T-helper 2 cell treated with Interferon-gamma antibody and Interleukin-4, amounts not matched to agents 100 ng/mL and 5 ng/mL, for 36 hours (primary cell): Measurements from ENCODE around the gene SSR2. TPM values are rescaled to one million over a fixed set of nuclear protein-coding genes. Genes with fewer than 3 reads are reported as not detected.
"Not testable (repeated sequence)": the region's sequence is repeated elsewhere in the genome, so short reads cannot be mapped to it uniquely, and the experiment has no call there.

Experiments
- intact Hi-C: fragments of 100-400 bp; cut with micrococcal nuclease; formaldehyde crosslinking; loops from one replicate; pipeline ENCODE4 v1.15.1; 2023
- total RNA-seq: library from RNA; stranded (reverse); gene quantifications from 2 replicates; pipeline ENCODE4 v1.2.3, GENCODE V29; 2022

The SSR2 gene
- total RNA-seq, 1 donor from 2014 or later, result 268 TPM

DNA sequence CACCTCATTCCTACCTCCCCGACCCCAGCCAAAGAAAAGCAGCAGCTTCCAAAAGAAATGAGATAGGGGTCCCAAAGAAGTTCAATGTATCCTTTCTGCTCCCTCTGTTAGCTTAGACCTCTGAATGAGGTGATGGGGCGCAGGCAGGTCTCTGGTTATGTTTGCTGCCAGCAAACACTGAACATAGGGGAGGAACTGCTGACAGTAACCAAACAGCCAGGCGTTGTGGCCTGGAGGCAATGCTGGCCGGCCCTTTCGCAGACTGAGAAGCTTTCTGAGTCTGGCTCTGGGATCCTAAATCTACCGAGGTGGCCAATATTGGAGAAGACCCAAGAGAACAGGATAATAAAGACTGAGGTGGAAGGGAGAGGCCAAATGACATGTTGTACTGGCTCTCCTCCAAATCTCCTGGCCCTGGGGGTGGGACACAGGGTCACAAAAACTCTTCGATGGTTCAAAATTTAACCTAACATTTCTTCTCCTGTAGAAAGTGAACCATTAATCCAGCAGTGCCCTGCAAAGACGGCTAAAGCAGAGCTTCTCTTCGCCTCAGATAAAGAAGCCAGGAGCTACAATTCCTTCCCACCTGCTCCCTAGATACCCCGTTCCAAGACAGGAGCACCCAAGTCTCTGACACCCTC, 19.6 kb downstream of the SSR2 start:
- intact Hi-C loops, result no loop called here

DNA sequence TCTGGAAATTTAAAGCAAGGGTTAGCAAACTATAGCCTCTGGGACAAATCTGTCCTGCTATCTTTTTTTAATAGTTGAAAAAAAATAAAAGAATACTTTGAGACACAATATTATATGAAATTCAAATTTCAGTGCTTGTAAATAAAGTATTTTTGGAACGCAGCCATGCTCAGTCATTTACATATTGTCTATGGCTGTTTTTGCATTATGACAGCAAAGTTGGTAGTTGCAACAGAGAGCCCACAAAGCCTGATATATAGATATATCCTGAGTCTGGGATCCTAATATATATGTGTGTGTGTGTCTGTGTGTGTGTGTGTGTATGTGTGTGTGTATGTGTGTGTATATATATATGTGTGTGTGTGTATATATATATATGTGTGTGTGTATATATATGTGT, 20.8 kb downstream of the SSR2 start:
- intact Hi-C loops, result no loop called here

DNA sequence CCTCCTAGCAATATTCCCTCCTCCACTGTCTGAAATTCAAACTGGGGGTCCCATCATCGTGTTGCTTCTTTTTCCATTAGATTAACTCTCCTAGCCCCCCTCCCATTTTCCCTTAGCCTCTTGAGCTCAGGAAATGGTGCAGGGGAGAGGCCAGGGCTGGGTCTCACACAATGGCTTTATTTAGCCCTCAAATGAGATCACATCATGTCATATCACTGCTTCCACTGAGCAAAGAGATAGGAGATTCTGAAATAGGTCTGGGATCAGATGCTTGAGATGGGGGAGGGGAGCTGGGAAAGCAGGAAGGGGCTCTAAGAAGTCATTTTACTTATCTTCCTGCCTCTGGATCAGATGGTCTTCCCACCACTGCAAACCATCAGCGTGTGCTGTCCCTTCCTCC, 24.6 kb downstream of the SSR2 start:
- intact Hi-C loops, result no loop called here

DNA sequence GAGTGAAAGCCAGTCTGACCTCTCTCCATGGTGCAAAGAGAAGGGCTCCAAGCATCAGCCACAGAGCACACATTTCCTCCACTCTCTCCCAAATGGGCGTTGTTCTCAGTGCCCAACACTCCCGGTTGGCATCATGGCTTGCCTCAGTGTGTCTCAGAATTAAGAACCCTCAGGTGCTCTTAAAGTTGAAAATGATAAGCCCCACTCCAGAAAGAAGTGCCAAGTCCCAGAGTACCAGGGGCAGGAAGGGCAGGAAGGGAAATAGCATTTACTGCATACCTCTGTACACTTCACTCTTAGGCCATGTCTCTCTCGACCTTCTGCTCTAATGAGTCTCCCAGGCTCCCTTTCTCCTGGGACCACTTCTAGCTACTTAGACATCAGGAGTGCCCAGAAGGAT, 27.2 kb downstream of the SSR2 start:
- intact Hi-C loops, result no loop called here

DNA sequence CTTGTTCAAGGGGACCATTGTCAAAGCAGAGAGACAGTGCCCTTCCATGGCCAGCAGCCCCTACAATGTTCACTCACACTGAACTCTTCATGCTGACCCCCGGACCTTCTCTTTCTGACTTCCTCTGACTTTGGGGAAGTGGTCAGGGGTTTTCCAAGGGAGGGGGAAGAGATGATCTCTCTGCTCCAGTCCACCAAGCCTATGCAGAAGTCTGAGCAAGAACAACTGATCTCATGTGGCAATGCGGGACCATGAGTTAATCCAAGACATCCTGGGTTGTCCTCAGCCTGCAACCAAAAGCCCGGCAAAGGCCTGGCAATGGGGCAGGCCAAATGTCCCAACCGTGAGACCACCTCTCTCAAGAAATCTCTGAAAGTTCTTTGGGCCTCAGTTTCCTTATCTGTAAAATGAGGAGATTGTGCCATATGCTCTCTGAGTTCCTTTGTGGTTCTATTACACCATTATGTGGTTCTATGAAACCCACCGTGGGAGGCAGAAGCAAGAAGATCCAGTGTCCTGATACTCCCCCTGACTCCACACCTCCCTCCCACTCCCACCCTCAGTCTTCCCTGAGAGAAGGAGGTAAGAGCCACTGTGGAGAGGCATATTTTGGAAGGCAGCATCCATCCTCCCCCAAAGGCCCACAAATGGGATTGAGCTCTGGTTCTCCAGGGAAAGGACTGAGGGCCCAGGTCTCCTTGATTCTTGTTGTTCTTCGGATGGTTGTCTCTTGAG, 30.6 kb downstream of the SSR2 start:
- intact Hi-C loops, result no loop called here

DNA sequence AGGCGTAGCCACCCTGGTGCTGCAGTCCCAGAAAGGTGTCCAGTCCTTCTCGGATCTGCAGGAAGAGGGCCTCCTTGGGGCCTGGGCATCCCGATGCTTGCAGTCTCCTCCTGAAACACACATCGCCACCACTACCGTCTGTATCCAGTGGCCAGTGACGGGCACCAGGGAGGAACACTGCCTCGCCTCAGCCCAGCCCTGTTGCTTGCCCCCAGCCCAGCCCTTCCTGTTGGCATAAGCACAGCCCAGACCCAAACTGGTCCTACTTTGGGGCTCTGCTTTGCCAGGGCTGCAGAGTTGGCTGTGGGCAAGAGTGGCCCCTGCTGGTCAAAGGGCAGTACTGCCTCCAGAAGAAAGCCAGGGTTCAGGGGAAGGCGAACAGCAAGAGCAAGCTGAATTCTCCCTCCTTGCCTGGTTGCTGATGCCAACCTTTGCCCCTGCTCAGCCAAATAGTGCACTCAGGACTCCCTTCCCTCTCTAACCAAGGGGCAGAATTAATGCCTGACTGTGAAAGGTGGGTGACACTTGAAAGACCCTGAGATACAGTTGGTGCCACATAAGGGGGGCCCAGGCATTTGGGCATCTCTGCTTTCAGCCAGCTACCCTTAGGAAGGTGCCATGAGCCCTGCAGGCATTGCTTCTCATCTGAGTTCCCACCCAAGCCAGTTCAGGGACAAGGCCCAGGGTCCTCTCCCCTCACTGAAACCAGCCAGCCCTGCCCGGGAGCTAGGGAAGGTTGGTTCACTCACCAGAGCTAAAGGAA, 31.3 kb downstream of the SSR2 start:
- intact Hi-C loops, result loop anchor here (1.0 kb wide), 2 partner anchors 51 to 55 kb away; partner anchors contain the start of gene KHDC4

DNA sequence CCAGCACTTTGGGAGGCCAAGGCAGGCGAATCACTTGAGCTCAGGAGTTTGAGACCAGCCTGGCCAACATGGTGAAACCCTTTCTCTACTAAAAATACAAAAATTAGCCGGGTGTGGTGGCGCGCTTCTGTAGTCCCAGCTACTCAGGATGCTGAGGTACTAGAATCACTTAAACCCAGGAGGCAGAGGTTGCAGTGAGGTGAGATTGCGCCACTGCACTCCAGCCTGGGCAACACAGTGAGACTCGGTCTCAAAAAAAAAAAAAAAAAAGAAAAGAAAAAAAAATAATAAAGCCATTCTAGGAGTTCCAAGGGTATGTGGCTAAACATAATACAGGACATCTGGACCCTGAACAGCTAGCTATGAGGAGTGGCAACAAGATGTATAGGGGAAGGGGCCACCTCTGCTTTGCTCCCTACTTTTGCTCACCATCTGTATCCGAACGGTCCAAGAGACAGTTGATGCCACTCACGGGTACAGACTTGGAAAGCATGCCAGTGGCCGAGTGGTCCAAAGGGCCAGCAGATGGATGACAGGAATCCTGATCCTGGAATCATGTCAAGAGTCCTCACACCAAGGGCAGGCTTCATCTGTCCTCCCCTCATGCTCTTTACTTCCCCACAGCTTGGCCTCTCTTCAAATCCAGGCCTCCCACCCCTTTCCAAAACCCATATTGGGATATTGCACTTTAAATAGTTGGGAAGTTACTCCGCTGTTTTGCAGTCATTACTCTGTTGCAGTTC, 35.7 kb downstream of the SSR2 start:
- intact Hi-C loops, result not testable (repeated sequence)

DNA sequence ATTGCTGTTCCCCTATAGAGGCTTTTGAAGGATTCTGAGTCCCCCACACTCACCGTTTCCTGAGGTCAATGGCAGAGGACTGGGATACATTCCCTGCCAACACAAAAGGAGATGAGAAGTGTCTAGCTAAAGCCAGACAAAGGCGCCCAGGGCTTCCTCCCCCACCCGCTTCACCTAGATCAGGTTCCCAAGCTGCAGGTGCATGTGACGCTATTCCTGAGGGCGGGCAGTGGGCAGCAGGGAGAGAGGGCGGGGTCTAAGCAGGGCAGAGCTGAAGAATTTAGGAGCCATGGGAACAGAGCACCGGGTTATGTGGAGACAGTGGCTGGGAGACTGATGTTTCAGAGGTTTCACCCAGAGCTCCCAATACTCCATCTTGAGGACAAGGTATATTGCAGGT, 36.4 kb downstream of the SSR2 start:
- intact Hi-C loops, result no loop called here

DNA sequence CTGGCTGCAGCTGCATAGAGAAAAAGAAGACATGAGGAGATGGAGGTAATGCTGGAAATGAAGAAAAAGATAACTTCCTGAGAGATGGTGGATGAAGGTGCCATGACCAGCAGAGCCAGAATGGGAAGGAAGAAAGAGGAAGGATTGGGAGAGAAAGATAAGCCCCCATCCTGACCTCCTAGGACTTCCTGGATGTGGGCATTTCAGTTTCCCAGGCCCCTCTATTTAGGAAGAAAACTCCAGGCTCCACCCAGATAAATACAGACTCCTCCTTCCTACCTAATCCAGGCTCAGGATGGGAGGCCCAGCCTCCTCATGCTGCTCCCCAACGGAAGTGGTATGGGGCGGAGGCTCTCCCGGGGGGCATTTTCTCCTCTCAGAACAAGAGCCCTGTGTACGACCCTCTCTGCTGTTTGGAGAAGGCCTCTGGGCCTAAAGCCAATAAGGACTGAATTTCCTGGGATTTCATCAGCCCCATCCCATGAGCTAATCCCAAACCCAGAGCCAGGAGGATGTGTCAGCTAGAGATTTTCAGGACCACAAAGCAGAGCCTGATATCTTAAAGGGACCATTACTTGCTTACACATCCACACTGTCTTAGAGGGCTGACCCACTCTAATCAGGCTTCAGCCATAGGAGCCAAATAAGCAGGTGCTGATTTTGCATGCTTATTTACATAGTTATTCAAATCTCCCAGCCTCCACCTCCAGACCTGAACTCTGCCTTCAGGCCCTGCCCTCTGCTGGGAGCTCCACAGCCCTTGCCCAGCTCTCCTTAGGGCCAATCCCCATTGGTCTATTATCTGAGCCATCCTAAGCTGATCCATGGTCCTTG, 37.3 kb downstream of the SSR2 start:
- intact Hi-C loops, result no loop called here

DNA sequence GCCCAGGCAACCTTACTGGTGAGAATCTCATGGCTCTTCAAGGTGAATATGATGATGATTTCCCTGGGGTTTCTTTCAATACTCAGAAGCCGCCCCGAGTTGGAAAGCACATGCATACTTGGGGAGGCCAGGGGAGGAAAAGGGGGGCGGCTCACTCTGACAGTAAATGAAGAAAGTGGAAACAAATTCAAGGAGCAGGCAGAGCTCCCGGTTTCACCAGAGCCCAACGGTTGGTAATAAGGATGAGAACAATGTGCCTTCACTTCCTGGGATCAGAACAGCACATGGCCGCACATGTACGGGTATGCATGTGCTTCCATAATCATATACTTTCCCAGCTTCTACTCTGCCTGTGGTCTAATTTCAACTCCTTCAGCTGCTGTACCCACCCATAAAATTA, 38.6 kb downstream of the SSR2 start:
- intact Hi-C loops, result no loop called here

DNA sequence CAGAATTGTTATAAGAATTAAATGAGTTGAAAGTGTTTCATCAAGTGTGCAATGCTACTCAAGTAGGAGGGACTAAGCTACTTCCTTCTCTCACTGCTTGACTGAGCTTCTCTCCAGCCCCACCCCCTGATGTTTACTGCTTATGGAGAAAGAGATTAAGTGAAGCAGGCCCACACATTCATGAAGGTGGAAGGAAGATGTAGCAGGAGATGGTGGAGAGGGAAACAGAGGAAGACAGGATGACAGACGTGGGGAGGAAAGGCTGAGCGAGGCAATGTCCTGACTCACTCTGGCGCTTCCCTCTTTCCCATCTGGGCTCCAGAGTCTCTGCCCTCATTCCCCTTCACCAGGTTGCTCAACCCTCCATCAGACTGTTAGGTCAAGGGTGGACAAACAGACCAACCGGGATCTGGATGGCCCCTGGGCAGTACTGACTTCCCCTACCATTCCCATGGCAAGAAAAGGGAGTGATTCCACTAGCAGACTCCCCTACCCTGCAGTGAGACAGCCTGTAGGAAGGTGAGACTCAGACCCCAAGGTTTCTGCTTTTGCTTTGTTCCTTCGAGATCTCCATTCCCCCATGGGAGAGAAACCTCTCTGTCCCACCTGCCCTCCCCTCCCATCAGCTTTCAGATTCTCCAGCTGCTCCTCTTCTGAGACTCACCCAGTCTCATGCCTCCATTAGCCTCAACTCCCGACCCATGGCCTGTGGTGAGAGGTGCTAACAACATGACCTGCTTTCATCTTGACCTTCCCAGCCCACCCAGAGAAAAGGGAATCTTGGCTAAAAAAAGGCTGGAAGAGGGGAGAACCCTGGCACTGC, 39.3 kb downstream of the SSR2 start:
- intact Hi-C loops, result no loop called here

DNA sequence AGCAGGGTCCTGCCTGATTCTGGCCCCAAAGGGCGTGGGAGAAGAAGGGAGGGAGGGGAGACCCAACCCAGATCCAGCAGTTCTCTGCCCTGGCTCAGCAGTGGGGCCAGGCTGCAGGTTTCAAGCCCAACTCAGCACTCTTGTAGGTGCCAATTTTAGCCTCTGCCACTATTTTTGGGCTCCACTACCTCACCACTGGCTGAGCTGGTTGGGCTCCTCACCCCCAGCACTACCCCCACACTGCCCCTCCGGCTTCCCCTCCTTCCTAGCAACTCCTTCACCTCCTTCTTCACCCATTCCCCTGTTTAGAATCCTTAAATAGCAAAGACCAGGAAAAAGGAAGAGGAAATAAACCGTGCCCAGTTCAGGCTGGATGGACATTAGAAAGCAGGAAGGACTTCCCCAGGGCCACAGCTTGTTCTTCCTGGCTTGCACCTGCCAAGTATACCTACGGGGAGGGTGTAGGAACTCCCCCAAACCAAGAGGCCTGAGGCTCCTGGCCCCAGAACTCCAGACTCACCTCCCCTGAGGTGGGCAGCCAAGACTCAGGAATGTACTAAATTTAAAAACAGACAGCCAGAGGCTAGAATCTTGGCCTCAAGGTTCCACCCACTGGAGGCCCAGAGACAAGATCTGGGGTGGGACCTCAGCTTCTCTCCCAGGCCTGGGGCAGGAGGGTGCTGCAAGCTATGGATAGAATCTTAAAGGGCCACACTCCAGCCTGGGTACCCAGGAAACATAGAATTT, 41.0 kb downstream of the SSR2 start:
- intact Hi-C loops, result loop anchor here (5.0 to 10.0 kb wide), 2 partner anchors 73 to 655 kb away; partner anchors contain the start of genes LAMTOR2, RUSC1 and UBQLN4

DNA sequence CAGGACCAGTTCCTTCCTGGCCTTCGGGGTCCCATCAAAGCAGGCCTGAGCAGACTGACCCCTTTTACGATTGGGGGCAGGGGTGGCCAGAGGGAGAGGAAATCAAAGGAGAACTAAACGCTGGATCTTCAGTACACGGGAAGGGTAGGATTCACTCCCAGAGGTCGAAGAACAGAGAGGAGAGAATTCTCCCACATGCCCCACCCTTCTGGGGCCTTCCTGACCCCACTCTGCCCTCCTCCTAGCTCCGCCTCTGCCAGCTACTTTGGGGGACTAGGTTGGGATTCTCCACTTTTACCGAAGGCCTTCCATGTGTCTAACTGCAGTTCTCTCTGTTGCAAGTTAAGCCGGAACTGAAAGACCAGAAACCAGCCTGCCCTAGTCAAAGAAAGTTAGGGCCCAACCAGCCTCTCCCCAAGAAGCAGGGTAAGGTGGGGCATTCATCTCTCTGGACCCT, 41.8 kb downstream of the SSR2 start:
- intact Hi-C loops, result loop anchor here (1.0 to 10.0 kb wide), 3 partner anchors 45 to 654 kb away; partner anchors contain the start of genes KHDC4, LAMTOR2, RUSC1 and UBQLN4

DNA sequence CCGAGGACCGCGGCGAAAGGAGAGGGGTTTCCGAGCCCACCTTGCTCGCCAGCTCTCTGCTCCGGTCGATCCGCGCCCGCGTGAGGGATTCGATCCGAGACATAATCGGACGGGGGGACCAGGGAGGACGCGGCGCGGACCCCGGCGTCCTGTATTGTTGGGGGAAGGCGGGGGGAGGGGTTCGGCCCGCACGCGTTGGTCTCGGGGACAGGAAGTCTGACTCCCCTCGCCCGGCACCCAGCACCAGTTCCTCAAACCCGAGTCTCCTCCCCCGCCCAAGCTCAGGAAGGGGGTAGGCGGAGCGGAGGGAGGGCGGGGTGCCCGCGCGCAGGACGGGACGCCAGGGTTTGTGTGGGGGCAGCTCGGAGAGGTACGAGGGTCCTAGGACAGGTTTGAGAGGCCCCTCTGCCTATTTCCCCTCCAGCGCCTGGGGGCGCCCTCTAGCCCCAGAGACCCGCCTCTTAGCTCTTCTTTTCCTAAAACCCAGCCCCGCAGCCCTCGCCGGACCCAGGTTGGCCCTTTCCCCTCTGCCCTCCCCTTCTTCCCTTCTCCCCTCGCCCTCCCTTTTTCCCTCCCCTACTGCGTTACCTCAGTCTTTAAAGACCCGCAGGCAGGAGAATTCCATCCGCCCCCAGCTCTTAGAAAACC, 42.3 kb downstream of the SSR2 start, which contains the start of gene ARHGEF2:
Gene ARHGEF2, minus strand, starts transcription at position 223 of the 648 bp plus-strand sequence. Its CDS starts 120 bp downstream, at position 103.
- intact Hi-C loops, result loop anchor here (1.0 to 10.0 kb wide), 3 partner anchors 44 to 654 kb away; partner anchors contain the start of genes KHDC4, LAMTOR2, RUSC1 and UBQLN4

DNA sequence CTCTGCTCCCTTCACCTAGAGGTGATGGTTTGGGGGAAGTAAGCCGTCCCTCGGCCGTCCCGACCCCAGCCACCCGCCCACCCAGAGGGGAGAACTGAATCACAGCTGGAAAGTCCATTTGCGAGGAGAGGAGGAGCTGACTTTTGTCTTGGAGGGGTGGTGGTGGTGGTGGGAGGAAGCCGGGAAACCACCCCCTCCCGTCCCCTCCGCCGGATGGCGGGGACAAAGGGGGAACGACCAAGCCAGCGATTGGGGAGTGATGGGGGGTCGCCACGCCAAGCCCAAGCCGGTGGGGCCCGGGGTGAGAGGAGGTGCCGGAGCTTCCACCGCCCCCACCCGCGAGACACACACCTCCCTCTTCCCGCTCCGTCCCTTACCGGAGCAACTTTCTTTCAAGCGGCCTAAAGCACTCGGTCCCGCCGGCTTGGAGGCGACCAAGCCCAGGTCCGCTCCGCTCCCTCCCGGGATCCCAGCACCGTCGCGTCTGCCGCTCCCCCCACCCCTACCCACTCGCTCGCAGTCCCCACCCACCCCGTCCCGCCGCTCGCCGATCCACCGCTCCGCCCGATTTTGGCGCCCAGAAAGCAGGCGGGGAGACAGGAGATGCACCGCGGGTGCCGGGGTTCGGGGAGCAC, 42.9 kb downstream of the SSR2 start:
- intact Hi-C loops, result loop anchor here (1.0 to 10.0 kb wide), 4 partner anchors 31 to 653 kb away; partner anchors contain the start of genes KHDC4, LAMTOR2, RUSC1 and UBQLN4

DNA sequence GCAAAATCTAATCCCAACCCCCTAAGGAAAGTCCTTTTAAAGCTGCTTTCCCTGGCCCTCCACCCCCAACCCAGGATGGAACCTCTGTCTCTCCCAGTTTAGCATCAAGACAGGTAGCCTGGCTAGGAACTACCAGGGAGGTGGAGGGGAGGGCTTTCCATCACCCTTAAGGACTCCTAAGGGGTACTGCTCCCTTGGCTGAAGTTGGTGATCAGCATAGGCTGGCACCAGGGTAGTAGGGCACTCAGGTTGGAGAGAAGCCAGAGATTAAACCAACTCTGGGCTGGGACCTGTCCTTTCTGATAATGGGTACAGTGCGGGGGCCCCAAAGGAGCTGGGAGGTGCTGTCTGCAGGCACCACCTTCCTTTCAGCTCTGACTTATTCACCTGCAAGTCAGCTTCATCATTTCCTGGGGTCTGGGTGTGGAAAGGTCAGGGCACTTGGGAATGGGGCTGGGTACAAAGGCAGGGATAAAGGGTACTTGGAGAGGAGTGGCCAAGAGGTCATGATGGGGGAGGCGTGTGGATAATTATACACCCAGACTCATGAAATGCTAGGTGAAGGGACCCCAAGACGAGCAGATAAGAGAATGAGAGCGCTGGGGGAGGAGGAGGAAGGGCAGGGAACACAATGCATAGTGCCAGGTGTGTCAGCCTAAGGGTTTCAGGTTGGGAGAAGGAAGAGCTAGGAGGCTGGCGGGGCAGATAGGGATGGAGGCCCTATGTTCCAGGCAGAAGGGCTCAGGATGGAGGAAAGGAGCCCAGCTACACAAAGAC, 43.6 kb downstream of the SSR2 start:
- intact Hi-C loops, result loop anchor here (2.0 to 10.0 kb wide), 3 partner anchors 30 to 652 kb away; partner anchors contain the start of genes LAMTOR2, RUSC1 and UBQLN4
